DOHH2 (cell line): Measurements from ENCODE around the gene SHROOM1.

ENCODE experiments used
- H3F3A ChIP-seq: fragments of 200-600 bp; sonication (generic), shearing (Covaris generic); 2 replicates; pipeline ENCODE4 v1.6.0; 2016; ENCODE audit warnings: antibody characterized with exemption, mild to moderate bottlenecking; ENCODE audit not compliant: control insufficient read depth, insufficient read depth
- H3K27ac ChIP-seq: fragments of 200-600 bp; sonication (generic); 2 replicates; pipeline ENCODE4 v1.5.1; 2014; ENCODE audit warnings: low read depth, mild to moderate bottlenecking, low read length, moderate library complexity
- H3K27me3 ChIP-seq: fragments of 200-600 bp; sonication (generic); 2 replicates; pipeline ENCODE4 v1.6.1; 2014; ENCODE audit warnings: mild to moderate bottlenecking, low read length, mixed read lengths; ENCODE audit not compliant: control insufficient read depth
- H3K36me3 ChIP-seq: fragments of 200-600 bp; sonication (generic); 2 replicates; pipeline ENCODE4 v1.6.1; 2014; ENCODE audit warnings: mild to moderate bottlenecking, low read length, moderate library complexity, mixed read lengths; ENCODE audit not compliant: control insufficient read depth
- H3K4me1 ChIP-seq: fragments of 200-600 bp; sonication (generic); 2 replicates; pipeline ENCODE4 v1.6.1; 2014; ENCODE audit warnings: mild to moderate bottlenecking, low read length, mixed read lengths; ENCODE audit not compliant: control insufficient read depth
- H3K4me2 ChIP-seq: fragments of 200-600 bp; sonication (generic); 2 replicates; pipeline ENCODE4 v1.6.0; 2014; ENCODE audit warnings: mild to moderate bottlenecking, low read length, moderate library complexity
- H3K4me3 ChIP-seq: fragments of 200-600 bp; sonication (generic); 2 replicates; pipeline ENCODE4 v1.5.1; 2014; ENCODE audit warnings: mild to moderate bottlenecking, low read length, mixed read lengths
- H3K79me2 ChIP-seq: fragments of 200-600 bp; sonication (generic); 2 replicates; pipeline ENCODE4 v1.6.1; 2014; ENCODE audit warnings: mild to moderate bottlenecking, low read length, mixed read lengths; ENCODE audit not compliant: control insufficient read depth
- H3K9me2 ChIP-seq: fragments of 200-600 bp; sonication (generic); replicated peaks from 2 replicates; pipeline ENCODE4 v1.6.1; 2014; ENCODE audit warnings: mild to moderate bottlenecking, low read length, mixed read lengths; ENCODE audit not compliant: control insufficient read depth
- H3K9me3 ChIP-seq: fragments of 200-600 bp; sonication (generic); 2 replicates; pipeline ENCODE4 v1.6.1; 2014; ENCODE audit warnings: antibody characterized with exemption, low read length, mixed read lengths; ENCODE audit not compliant: control insufficient read depth, insufficient read depth
- H4K20me1 ChIP-seq: fragments of 200-600 bp; sonication (generic); 2 replicates; pipeline ENCODE4 v1.6.0; 2014; ENCODE audit warnings: low read depth, mild to moderate bottlenecking, antibody characterized with exemption, low read length, moderate library complexity; ENCODE audit not compliant: control insufficient read depth, insufficient read depth
- CTCF ChIP-seq: fragments of 200-600 bp; sonication (generic); IDR thresholded peaks from one replicate; pipeline ENCODE4 v1.5.1; 2014; ENCODE audit warnings: antibody characterized with exemption, mild to moderate bottlenecking, low read depth, low read length; ENCODE audit not compliant: poor library complexity, severe bottlenecking
- EZH2phosphoT487 ChIP-seq: fragments of 200-600 bp; sonication (generic); IDR thresholded peaks from 2 replicates; pipeline ENCODE4 v1.6.1; 2017; ENCODE audit warnings: borderline replicate concordance, mild to moderate bottlenecking, antibody characterized with exemption, low read length, moderate library complexity, mixed read lengths

The SHROOM1 gene

GRCh38 chr5:132850066-132850465, 19.6 kb upstream of the SHROOM1 start:
- no peak for TF ChIP-seq CTCF
- no peak for TF ChIP-seq EZH2phosphoT487
- Histone ChIP-seq H3K4me1 (no peaks in the 10 kb centered on the region), H3K9me2 (no peaks in the 10 kb centered on the region), H3K27me3 (0 out of 2 replicates have a peak, but pooled peaks cover 6% of the 10 kb centered on the region), H3F3A (no peaks in the 10 kb centered on the region), H3K9me3 (no peaks in the 10 kb centered on the region), H3K79me2 (no peaks in the 10 kb centered on the region), H3K27ac (no peak overlapping the region), H3K4me3 (no peak overlapping the region), H4K20me1 (no peaks in the 10 kb centered on the region), H3K36me3 (no peaks in the 10 kb centered on the region), H3K4me2 (no peak overlapping the region)

GRCh38 chr5:132849347-132849746, 18.9 kb upstream of the SHROOM1 start:
- Histone ChIP-seq H3K9me2 (no peaks in the 10 kb centered on the region), H3K4me1 (no peaks in the 10 kb centered on the region), H3K4me2 (no peak overlapping the region), H3K36me3 (no peaks in the 10 kb centered on the region), H3K79me2 (no peaks in the 10 kb centered on the region), H3K27me3 (0 out of 2 replicates have a peak, but pooled peaks cover 6% of the 10 kb centered on the region), H3K27ac (no peak overlapping the region), H4K20me1 (no peaks in the 10 kb centered on the region), H3K4me3 (no peak overlapping the region), H3K9me3 (no peaks in the 10 kb centered on the region), H3F3A (no peaks in the 10 kb centered on the region)
- TF ChIP-seq EZH2phosphoT487: no peak
- no peak for TF ChIP-seq CTCF

- no peak overlapping the region for H3K27ac ChIP-seq
- 0 out of 2 replicates have a peak, but pooled peaks cover 6% of the 10 kb centered on the region for H3K27me3 ChIP-seq
- H3K9me3 ChIP-seq: no peaks in the 10 kb centered on the region
- TF ChIP-seq CTCF (no peak), EZH2phosphoT487 (no peak)
- no peaks in the 10 kb centered on the region for H4K20me1 ChIP-seq
- H3K4me3 ChIP-seq: no peak overlapping the region
- H3K36me3 ChIP-seq: no peaks in the 10 kb centered on the region
- H3K79me2 ChIP-seq: no peaks in the 10 kb centered on the region
- no peaks in the 10 kb centered on the region for H3F3A ChIP-seq
- H3K4me2 ChIP-seq: no peak overlapping the region
- no peaks in the 10 kb centered on the region for H3K9me2 ChIP-seq
- no peaks in the 10 kb centered on the region for H3K4me1 ChIP-seq
Measured at GRCh38 chr5:132848270-132848669, 17.8 kb upstream of the SHROOM1 start.
